K562 (cell line): ENCODE results near the gene ENTPD5. TPM values are rescaled to one million over a fixed set of nuclear protein-coding genes. Genes with fewer than 3 reads are reported as not detected.

Experiments
- ATAC-seq: fragments of 200-7000 bp; cut with Tn5 transposase; 3 replicates; pipeline ENCODE4 v1.9.1; 2020; ENCODE audit warnings: moderate library complexity
- BruUV-seq: library from RNA; stranded (reverse); fragments of 400-500 nt; replicated peaks from 2 replicates; lab custom pipeline; 2021; lab: Mats Ljungman, UMichigan
- CTCF ChIA-PET: fragments of 300-600 bp; formaldehyde crosslinking; extraction: SDS; loops from one replicate; lab custom pipeline; 2021; ENCODE audit warnings: low intra/inter-chr PET ratio; lab: Yijun Ruan, JAX
- POLR2A ChIA-PET: fragments of 300-600, 350-650 bp; sonication (Branson Sonifier 250); formaldehyde crosslinking; extraction: SDS; loops from one replicate; lab custom pipeline; 2021; ENCODE audit warnings: antibody characterized with exemption, inconsistent platforms; lab: Yijun Ruan, JAX
- DNase-seq, 4 experiments: peaks; one replicate each; pipeline versions ENCODE4 v3.0.0 to v3.0.0-alpha.2; 2011 to 2018; ENCODE audit warnings: low spot score in 3 of 4, mixed read lengths in 3 of 4; ENCODE audit errors: extremely low read depth in 1 of 4
- FAIRE-seq: peaks from 2 replicates; lab custom pipeline; 2011; peaks lifted over from hg19 to GRCh38; lab: Jason Lieb, UNC
- H2AFZ ChIP-seq: 2 replicates; pipeline ENCODE4 v1.6.0; 2011; ENCODE audit warnings: low read depth, low read length, control low read depth, inconsistent platforms
- H3K27ac ChIP-seq: fragments of 200-600 bp; 3 replicates; pipeline ENCODE4 v1.8.0; 2011; ENCODE audit warnings: low read depth, mild to moderate bottlenecking, control low read depth, inconsistent platforms, low read length, moderate library complexity, mixed read lengths; ENCODE audit errors: extremely low read depth
- H3K27me3 ChIP-seq, 2 experiments: fragments of 300-600 bp in 1 of 2; 2 replicates in 1 of 2; 3 replicates in 1 of 2; pipeline versions ENCODE4 v1.6.0 to v1.8.0; 2011; ENCODE audit warnings: inconsistent platforms in 2 of 2, low read length in 2 of 2, mild to moderate bottlenecking in 1 of 2, mixed read lengths in 1 of 2, moderate library complexity in 1 of 2; ENCODE audit not compliant: control insufficient read depth in 2 of 2, insufficient read depth in 2 of 2
- H3K36me3 ChIP-seq: fragments of 300-600 bp; 3 replicates; pipeline ENCODE4 v1.8.0; 2011; ENCODE audit warnings: mild to moderate bottlenecking, low read length, inconsistent platforms; ENCODE audit not compliant: control insufficient read depth, insufficient read depth
- H3K4me1 ChIP-seq, 2 experiments: fragments of 200-600 bp in 1 of 2; replicated peaks in 1 of 2; 2 replicates in 1 of 2; 3 replicates in 1 of 2; pipeline versions ENCODE4 v1.5.1 to v1.8.0; 2011; ENCODE audit warnings: inconsistent platforms in 2 of 2, low read length in 2 of 2, mild to moderate bottlenecking in 1 of 2, mixed read lengths in 1 of 2, moderate library complexity in 1 of 2; ENCODE audit not compliant: control insufficient read depth in 2 of 2, insufficient read depth in 2 of 2
- H3K4me2 ChIP-seq: 2 replicates; pipeline ENCODE4 v1.6.1; 2011; ENCODE audit warnings: low read length, control low read depth, inconsistent platforms, mixed read lengths; ENCODE audit not compliant: insufficient read depth
- H3K4me3 ChIP-seq: fragments of 200-600 bp; sonication (generic), shearing (Covaris generic); 2 replicates; pipeline ENCODE4 v1.5.1; 2016; ENCODE audit warnings: control low read depth, inconsistent platforms
- H3K79me2 ChIP-seq: fragments of 200-600 bp; 3 replicates; pipeline ENCODE4 v1.8.0; 2011; ENCODE audit warnings: low read length, inconsistent platforms; ENCODE audit not compliant: control insufficient read depth, insufficient read depth
- H3K9ac ChIP-seq, 2 experiments: 2 replicates each; pipeline versions ENCODE4 v1.6.0 to v1.6.1; 2011; ENCODE audit warnings: low read depth in 2 of 2, low read length in 2 of 2, control low read depth in 1 of 2, inconsistent platforms in 1 of 2, mild to moderate bottlenecking in 1 of 2, mixed read lengths in 1 of 2; ENCODE audit not compliant: insufficient read depth in 1 of 2
- H3K9me1 ChIP-seq: one replicate; pipeline ENCODE4 v1.6.0; 2011; ENCODE audit warnings: inconsistent platforms, mild to moderate bottlenecking, low read length, moderate library complexity; ENCODE audit not compliant: control insufficient read depth, insufficient read depth
- H3K9me3 ChIP-seq: replicated peaks from 2 replicates; pipeline ENCODE4 v1.5.1; 2011; ENCODE audit warnings: low read depth, low read length, inconsistent platforms; ENCODE audit not compliant: control insufficient read depth, insufficient read depth
- H4K20me1 ChIP-seq: replicated peaks from 2 replicates; pipeline ENCODE4 v1.6.1; 2011; ENCODE audit warnings: low read length, inconsistent platforms, mixed read lengths; ENCODE audit not compliant: control insufficient read depth, insufficient read depth
- ATF7 ChIP-seq: fragments of 450-650 bp; IDR thresholded peaks from 2 replicates; pipeline ENCODE4 v1.7.1; 2014; ENCODE audit warnings: mild to moderate bottlenecking, moderate library complexity
- GABPB1 ChIP-seq: sonication (generic); formaldehyde crosslinking; IDR thresholded peaks from 2 replicates; pipeline ENCODE4 v1.8.0; 2022; ENCODE audit warnings: mild to moderate bottlenecking, missing genetic modification reagents
- MEF2D ChIP-seq: conservative IDR thresholded peaks from 2 replicates; pipeline ENCODE4 v1.6.1; 2016; ENCODE audit warnings: low read depth, missing genetic modification characterization, missing compliant biosample characterization
- PYGO2 ChIP-seq: fragments of 450-650 bp; IDR thresholded peaks from 2 replicates; pipeline ENCODE4 v1.6.1; 2016; ENCODE audit warnings: mild to moderate bottlenecking, missing genetic modification characterization, moderate library complexity, missing compliant biosample characterization
- TARDBP ChIP-seq: fragments of 450-650 bp; IDR thresholded peaks from 2 replicates; pipeline ENCODE4 v1.6.1; 2016
- ZBTB8A ChIP-seq: fragments of 450-650 bp; IDR thresholded peaks from 2 replicates; pipeline ENCODE4 v1.6.1; 2018; ENCODE audit warnings: mild to moderate bottlenecking, moderate library complexity; ENCODE audit not compliant: partially characterized antibody
- ZNF121 ChIP-seq: sonication (generic); formaldehyde crosslinking; conservative IDR thresholded peaks from 2 replicates; pipeline ENCODE4 v1.8.0; 2022; ENCODE audit warnings: missing genetic modification reagents
- ZNF551 ChIP-seq: fragments of 250-450 bp; sonication (Bioruptor Pico); IDR thresholded peaks from 2 replicates; pipeline ENCODE4 v1.5.0; 2021; ENCODE audit warnings: mild to moderate bottlenecking, moderate library complexity
- ZNF57 ChIP-seq: fragments of 450-650 bp; formaldehyde crosslinking; IDR thresholded peaks from 2 replicates; pipeline ENCODE4 v1.4.0; 2020; ENCODE audit warnings: mild to moderate bottlenecking, moderate library complexity
- ZNF830 ChIP-seq: fragments of 250-450 bp; sonication (Bioruptor Pico); IDR thresholded peaks from 2 replicates; pipeline ENCODE4 v1.5.0; 2021; ENCODE audit warnings: mild to moderate bottlenecking
- WGBS: fragments of 100-300 bp; shearing (Covaris generic); methylation state at CpG from one replicate; pipeline ENCODE4 v1.1.6; 2016; ENCODE audit warnings: low coverage, mixed read lengths; ENCODE audit not compliant: insufficient coverage; ENCODE audit errors: missing lambda C conversion rate; 5-methylcytosine and 5-hydroxymethylcytosine counted together
- in situ Hi-C: fragments of 300-500 bp; cut with MboI; formaldehyde crosslinking; loops from 4 replicates; pipeline ENCODE4 v1.15.0; 2018; ENCODE audit warnings: inconsistent platforms, mixed read lengths
- intact Hi-C: fragments of 100-400 bp; cut with micrococcal nuclease; formaldehyde crosslinking; loops from 2 replicates; pipeline ENCODE4 v1.14.2; 2022
- polyA plus RNA-seq, 8 experiments: library from polyadenylated mRNA; depleted of rRNA in 4 of 8; stranded (reverse) in 5 of 8; unstranded in 3 of 8; fragments of >200 nt; fragmentation: Nextera tagmentation in 2 of 8; fragmentation: Illumina TruSeq in 1 of 8; extraction: Ambion mirVana in 2 of 8; extraction: Trizol in 1 of 8; gene quantifications; 2 replicates each; pipeline versions ENCODE4 v1.2.1 to v1.2.3, GENCODE V29; 2011 to 2014; ENCODE audit warnings: inconsistent platforms in 1 of 8, missing spikeins in 1 of 8
- total RNA-seq, 7 experiments: library from RNA; depleted of rRNA in 6 of 7; stranded (reverse); fragments of >200 nt in 6 of 7; fragmentation: Illumina TruSeq in 2 of 7; extraction: Trizol in 2 of 7; gene quantifications; 2 replicates each; pipeline versions ENCODE4 v1.2.1 to v1.2.3, GENCODE V29; 2011 to 2021; ENCODE audit warnings: low replicate concordance in 1 of 7
- TF ChIP-seq, protein P1 (sequence below): fragments of 250-450 bp; sonication (Bioruptor Pico); IDR thresholded peaks from 2 replicates; pipeline ENCODE4 v1.5.0; 2020; ENCODE audit warnings: mild to moderate bottlenecking
- TF ChIP-seq, protein P2 (sequence below): sonication (generic); formaldehyde crosslinking; IDR thresholded peaks from 2 replicates; pipeline ENCODE4 v1.8.1; 2023; ENCODE audit warnings: mild to moderate bottlenecking, missing genetic modification reagents, moderate library complexity
- TF ChIP-seq, protein P3 (sequence below): fragments of 250-450 bp; sonication (Bioruptor Pico); IDR thresholded peaks from 2 replicates; pipeline ENCODE4 v1.5.0; 2021
- TF ChIP-seq, protein P4 (sequence below): fragments of 250-450 bp; sonication (Bioruptor Pico); IDR thresholded peaks from 2 replicates; pipeline ENCODE4 v1.4.0; 2020; ENCODE audit warnings: mild to moderate bottlenecking, moderate library complexity, borderline replicate concordance
- TF ChIP-seq, protein P5 (sequence below): fragments of 250-450 bp; sonication (Bioruptor Pico); IDR thresholded peaks from 2 replicates; pipeline ENCODE4 v1.5.0; 2021; ENCODE audit warnings: mild to moderate bottlenecking, borderline replicate concordance

ENTPD5 gene
- total and polyA plus RNA-seq, 9 of the 15 experiments (the other 6 are each of a cell fraction or from before 2014, with no cell fraction given) = 2.7 to 15.3 (median 10.3) TPM

- H3K4me2 ChIP-seq = no peak overlapping the region
- no peaks in the 10 kb centered on the region for H3K27me3 ChIP-seq
- in situ Hi-C loops = no loop called here
- no peaks in the 10 kb centered on the region for H4K20me1 ChIP-seq
- peaks cover 0 to 7% of the 10 kb centered on the region in 2 experiments; a peak in 2 of 5 replicates for H3K4me1 ChIP-seq
- FAIRE-seq (no peak), ATAC-seq (no peak), DNase-seq (no peak)
- H3K27ac ChIP-seq = no peak overlapping the region
- no peaks in the 10 kb centered on the region for H3K9me3 ChIP-seq
- no peaks in the 10 kb centered on the region for H3K79me2 ChIP-seq
- no peak overlapping the region for H3K4me3 ChIP-seq
- ChIA-PET POLR2A (interaction anchor here (1.2 kb wide), 1 partner anchor 14 kb away, joined by 4 read pairs; no protein-coding TSS in a partner anchor), CTCF (no interaction called here)
- no peaks in the 10 kb centered on the region for H3K9me1 ChIP-seq
- intact Hi-C loops = no loop called here
- no TSS peak for BruUV-seq
- H3K36me3 ChIP-seq = no peaks in the 10 kb centered on the region
- H3K9ac ChIP-seq = no peak overlapping the region
- no peak overlapping the region for H2AFZ ChIP-seq
- 50% methylated on average over 3 of the region's 3 CpGs for WGBS
- TF ChIP-seq TARDBP (no peak), MEF2D (no peak), ZNF121 (CRISPR knock-in tag) (no peak), ZNF830 (CRISPR knock-in tag) (no peak), ZBTB8A (no peak), GABPB1 (no peak), ZNF57 (CRISPR knock-in tag) (no peak), PYGO2 (no peak), ATF7 (no peak), ZNF551 (CRISPR knock-in tag) (no peak)
- TF ChIP-seq, protein P1, sequence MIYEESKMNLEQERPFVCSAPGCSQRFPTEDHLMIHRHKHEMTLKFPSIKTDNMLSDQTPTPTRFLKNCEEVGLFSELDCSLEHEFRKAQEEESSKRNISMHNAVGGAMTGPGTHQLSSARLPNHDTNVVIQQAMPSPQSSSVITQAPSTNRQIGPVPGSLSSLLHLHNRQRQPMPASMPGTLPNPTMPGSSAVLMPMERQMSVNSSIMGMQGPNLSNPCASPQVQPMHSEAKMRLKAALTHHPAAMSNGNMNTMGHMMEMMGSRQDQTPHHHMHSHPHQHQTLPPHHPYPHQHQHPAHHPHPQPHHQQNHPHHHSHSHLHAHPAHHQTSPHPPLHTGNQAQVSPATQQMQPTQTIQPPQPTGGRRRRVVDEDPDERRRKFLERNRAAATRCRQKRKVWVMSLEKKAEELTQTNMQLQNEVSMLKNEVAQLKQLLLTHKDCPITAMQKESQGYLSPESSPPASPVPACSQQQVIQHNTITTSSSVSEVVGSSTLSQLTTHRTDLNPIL = no peak
- TF ChIP-seq, protein P2, sequence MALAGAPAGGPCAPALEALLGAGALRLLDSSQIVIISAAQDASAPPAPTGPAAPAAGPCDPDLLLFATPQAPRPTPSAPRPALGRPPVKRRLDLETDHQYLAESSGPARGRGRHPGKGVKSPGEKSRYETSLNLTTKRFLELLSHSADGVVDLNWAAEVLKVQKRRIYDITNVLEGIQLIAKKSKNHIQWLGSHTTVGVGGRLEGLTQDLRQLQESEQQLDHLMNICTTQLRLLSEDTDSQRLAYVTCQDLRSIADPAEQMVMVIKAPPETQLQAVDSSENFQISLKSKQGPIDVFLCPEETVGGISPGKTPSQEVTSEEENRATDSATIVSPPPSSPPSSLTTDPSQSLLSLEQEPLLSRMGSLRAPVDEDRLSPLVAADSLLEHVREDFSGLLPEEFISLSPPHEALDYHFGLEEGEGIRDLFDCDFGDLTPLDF = no peak
- TF ChIP-seq, protein P3, sequence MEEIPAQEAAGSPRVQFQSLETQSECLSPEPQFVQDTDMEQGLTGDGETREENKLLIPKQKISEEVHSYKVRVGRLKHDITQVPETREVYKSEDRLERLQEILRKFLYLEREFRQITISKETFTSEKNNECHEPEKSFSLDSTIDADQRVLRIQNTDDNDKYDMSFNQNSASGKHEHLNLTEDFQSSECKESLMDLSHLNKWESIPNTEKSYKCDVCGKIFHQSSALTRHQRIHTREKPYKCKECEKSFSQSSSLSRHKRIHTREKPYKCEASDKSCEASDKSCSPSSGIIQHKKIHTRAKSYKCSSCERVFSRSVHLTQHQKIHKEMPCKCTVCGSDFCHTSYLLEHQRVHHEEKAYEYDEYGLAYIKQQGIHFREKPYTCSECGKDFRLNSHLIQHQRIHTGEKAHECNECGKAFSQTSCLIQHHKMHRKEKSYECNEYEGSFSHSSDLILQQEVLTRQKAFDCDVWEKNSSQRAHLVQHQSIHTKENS (CRISPR knock-in tag) = no peak
- TF ChIP-seq, protein P4, sequence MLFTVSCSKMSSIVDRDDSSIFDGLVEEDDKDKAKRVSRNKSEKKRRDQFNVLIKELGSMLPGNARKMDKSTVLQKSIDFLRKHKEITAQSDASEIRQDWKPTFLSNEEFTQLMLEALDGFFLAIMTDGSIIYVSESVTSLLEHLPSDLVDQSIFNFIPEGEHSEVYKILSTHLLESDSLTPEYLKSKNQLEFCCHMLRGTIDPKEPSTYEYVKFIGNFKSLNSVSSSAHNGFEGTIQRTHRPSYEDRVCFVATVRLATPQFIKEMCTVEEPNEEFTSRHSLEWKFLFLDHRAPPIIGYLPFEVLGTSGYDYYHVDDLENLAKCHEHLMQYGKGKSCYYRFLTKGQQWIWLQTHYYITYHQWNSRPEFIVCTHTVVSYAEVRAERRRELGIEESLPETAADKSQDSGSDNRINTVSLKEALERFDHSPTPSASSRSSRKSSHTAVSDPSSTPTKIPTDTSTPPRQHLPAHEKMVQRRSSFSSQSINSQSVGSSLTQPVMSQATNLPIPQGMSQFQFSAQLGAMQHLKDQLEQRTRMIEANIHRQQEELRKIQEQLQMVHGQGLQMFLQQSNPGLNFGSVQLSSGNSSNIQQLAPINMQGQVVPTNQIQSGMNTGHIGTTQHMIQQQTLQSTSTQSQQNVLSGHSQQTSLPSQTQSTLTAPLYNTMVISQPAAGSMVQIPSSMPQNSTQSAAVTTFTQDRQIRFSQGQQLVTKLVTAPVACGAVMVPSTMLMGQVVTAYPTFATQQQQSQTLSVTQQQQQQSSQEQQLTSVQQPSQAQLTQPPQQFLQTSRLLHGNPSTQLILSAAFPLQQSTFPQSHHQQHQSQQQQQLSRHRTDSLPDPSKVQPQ = no peak
- TF ChIP-seq, protein P5, sequence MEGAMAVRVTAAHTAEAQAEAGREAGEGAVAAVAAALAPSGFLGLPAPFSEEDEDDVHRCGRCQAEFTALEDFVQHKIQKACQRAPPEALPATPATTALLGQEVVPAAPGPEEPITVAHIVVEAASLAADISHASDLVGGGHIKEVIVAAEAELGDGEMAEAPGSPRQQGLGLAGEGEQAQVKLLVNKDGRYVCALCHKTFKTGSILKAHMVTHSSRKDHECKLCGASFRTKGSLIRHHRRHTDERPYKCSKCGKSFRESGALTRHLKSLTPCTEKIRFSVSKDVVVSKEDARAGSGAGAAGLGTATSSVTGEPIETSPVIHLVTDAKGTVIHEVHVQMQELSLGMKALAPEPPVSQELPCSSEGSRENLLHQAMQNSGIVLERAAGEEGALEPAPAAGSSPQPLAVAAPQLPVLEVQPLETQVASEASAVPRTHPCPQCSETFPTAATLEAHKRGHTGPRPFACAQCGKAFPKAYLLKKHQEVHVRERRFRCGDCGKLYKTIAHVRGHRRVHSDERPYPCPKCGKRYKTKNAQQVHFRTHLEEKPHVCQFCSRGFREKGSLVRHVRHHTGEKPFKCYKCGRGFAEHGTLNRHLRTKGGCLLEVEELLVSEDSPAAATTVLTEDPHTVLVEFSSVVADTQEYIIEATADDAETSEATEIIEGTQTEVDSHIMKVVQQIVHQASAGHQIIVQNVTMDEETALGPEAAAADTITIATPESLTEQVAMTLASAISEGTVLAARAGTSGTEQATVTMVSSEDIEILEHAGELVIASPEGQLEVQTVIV (CRISPR knock-in tag) = no peak
Measured at GRCh38 chr14:74064883-74065282, 45.8 kb upstream of the ENTPD5 start.
